ENCODE data around the gene NAA25.

GRCh38 chr12:112126911-112127310 is 18.3 kb upstream of the NAA25 start:
- no peak for TF ChIP-seq CTCF (conservative IDR thresholded peaks at IDR 0.05; ENCODE audit: low read depth, low read length)
- TF ChIP-seq EZH2 (IDR thresholded peaks at IDR 0.05; ENCODE audit: borderline replicate concordance, low read depth, low read length, poor library complexity, severe bottlenecking): no peak
